WTC11 (cell line): ENCODE measurements around the gene KRT80. TPM values are rescaled to one million over a fixed set of nuclear protein-coding genes. Genes with fewer than 3 reads are reported as not detected.

Experiments
- ATAC-seq: fragments of 200-7000 bp; cut with Tn5 transposase; 2 replicates; pipeline ENCODE4 v1.10.0; 2021; ENCODE audit warnings: mild to moderate bottlenecking, moderate library complexity
- CTCF ChIA-PET: fragments of 300-600 bp; sonication (Branson Sonifier 250); formaldehyde crosslinking; loops from one replicate; lab custom pipeline; 2021; ENCODE audit warnings: antibody characterized with exemption; lab: Charles Lee
- POLR2A ChIA-PET: fragments of 350-600 bp; sonication (Branson Sonifier 250); formaldehyde crosslinking; loops from one replicate; lab custom pipeline; 2021; ENCODE audit warnings: antibody characterized with exemption; lab: Charles Lee
- DNase-seq: peaks from one replicate; pipeline ENCODE4 v3.0.0; 2021; ENCODE audit warnings: low spot score
- H3K27ac Mint-ChIP-seq: 2 replicates; pipeline ENCODE4 v1.8.0; 2021; ENCODE audit warnings: mixed read lengths
- H3K27me3 Mint-ChIP-seq: 2 replicates; pipeline ENCODE4 v1.8.0; 2021; ENCODE audit warnings: low read depth, mild to moderate bottlenecking, moderate library complexity, mixed read lengths
- H3K36me3 Mint-ChIP-seq: 2 replicates; pipeline ENCODE4 v1.8.0; 2021; ENCODE audit warnings: mixed read lengths
- H3K4me1 Mint-ChIP-seq: 2 replicates; pipeline ENCODE4 v1.8.0; 2022; ENCODE audit warnings: mixed read lengths
- H3K4me3 Mint-ChIP-seq: 2 replicates; pipeline ENCODE4 v1.8.0; 2021; ENCODE audit warnings: mild to moderate bottlenecking, moderate library complexity, mixed read lengths
- H3K9me3 Mint-ChIP-seq: 2 replicates; pipeline ENCODE4 v1.8.0; 2021; ENCODE audit warnings: mixed read lengths
- AR ChIP-seq: fragments of 250-450 bp; sonication (Bioruptor Pico); IDR thresholded peaks from 2 replicates; pipeline ENCODE4 v1.9.0; 2021; ENCODE audit warnings: mild to moderate bottlenecking
- ATF6 ChIP-seq: sonication (generic); formaldehyde crosslinking; IDR thresholded peaks from 2 replicates; pipeline ENCODE4 v1.8.1; 2023; ENCODE audit warnings: mild to moderate bottlenecking, missing genetic modification reagents
- CBFB ChIP-seq: sonication (generic); formaldehyde crosslinking; IDR thresholded peaks from 2 replicates; pipeline ENCODE4 v1.8.1; 2022; ENCODE audit warnings: mild to moderate bottlenecking, low read depth, missing genetic modification reagents
- ELF4 ChIP-seq: sonication (generic); formaldehyde crosslinking; IDR thresholded peaks from 2 replicates; pipeline ENCODE4 v1.8.1; 2022; ENCODE audit warnings: low read depth, mild to moderate bottlenecking, moderate library complexity, missing genetic modification reagents
- ERG ChIP-seq: fragments of 250-450 bp; sonication (Bioruptor Pico); IDR thresholded peaks from 2 replicates; pipeline ENCODE4 v1.8.0; 2021; ENCODE audit warnings: mild to moderate bottlenecking
- FOXP4 ChIP-seq: sonication (generic); formaldehyde crosslinking; IDR thresholded peaks from 2 replicates; pipeline ENCODE4 v1.8.0; 2022; ENCODE audit warnings: mild to moderate bottlenecking, missing genetic modification reagents
- IRF1 ChIP-seq: sonication (generic); formaldehyde crosslinking; IDR thresholded peaks from 2 replicates; pipeline ENCODE4 v1.8.0; 2023; ENCODE audit warnings: missing genetic modification reagents
- JUN ChIP-seq: sonication (generic); formaldehyde crosslinking; IDR thresholded peaks from 2 replicates; pipeline ENCODE4 v1.8.0; 2023; ENCODE audit warnings: mild to moderate bottlenecking, missing genetic modification reagents
- NR1H2 ChIP-seq: sonication (generic); formaldehyde crosslinking; IDR thresholded peaks from 2 replicates; pipeline ENCODE4 v1.9.0; 2021; ENCODE audit warnings: mild to moderate bottlenecking, moderate library complexity, missing genetic modification reagents
- NR2C2 ChIP-seq: sonication (generic); formaldehyde crosslinking; IDR thresholded peaks from 2 replicates; pipeline ENCODE4 v1.8.0; 2022; ENCODE audit warnings: mild to moderate bottlenecking, missing genetic modification reagents
- NR3C1 ChIP-seq: sonication (generic); formaldehyde crosslinking; conservative IDR thresholded peaks from 2 replicates; pipeline ENCODE4 v1.8.1; 2023; ENCODE audit warnings: low read depth, mild to moderate bottlenecking, missing genetic modification reagents
- RORB ChIP-seq: fragments of 250-450 bp; sonication (Bioruptor Pico); IDR thresholded peaks from 2 replicates; pipeline ENCODE4 v1.9.0; 2021; ENCODE audit warnings: mild to moderate bottlenecking
- TP53 ChIP-seq: sonication (generic); formaldehyde crosslinking; IDR thresholded peaks from 2 replicates; pipeline ENCODE4 v1.8.1; 2023; ENCODE audit warnings: mild to moderate bottlenecking, missing genetic modification reagents
- ZBTB43 ChIP-seq: sonication (generic); formaldehyde crosslinking; IDR thresholded peaks from 2 replicates; pipeline ENCODE4 v1.8.1; 2023; ENCODE audit warnings: mild to moderate bottlenecking, missing genetic modification reagents
- ZNF396 ChIP-seq: fragments of 250-450 bp; sonication (Bioruptor Pico); IDR thresholded peaks from 2 replicates; pipeline ENCODE4 v1.8.0; 2021; ENCODE audit warnings: mild to moderate bottlenecking, moderate library complexity, borderline replicate concordance
- ZNF416 ChIP-seq: fragments of 250-450 bp; sonication (Bioruptor Pico); IDR thresholded peaks from 2 replicates; pipeline ENCODE4 v1.9.0; 2021; ENCODE audit warnings: mild to moderate bottlenecking, inconsistent platforms
- ZNF423 ChIP-seq: fragments of 250-450 bp; sonication (Bioruptor Pico); IDR thresholded peaks from 2 replicates; pipeline ENCODE4 v2.1.2; 2022; ENCODE audit warnings: mild to moderate bottlenecking, moderate library complexity
- total RNA-seq: library from RNA; stranded (reverse); gene quantifications from 3 replicates; pipeline ENCODE4 v1.2.3, GENCODE V29; 2021
- TF ChIP-seq, protein P1 (sequence below): fragments of 250-450 bp; sonication (Bioruptor Pico); conservative IDR thresholded peaks from 2 replicates; pipeline ENCODE4 v1.9.0; 2021; ENCODE audit warnings: mild to moderate bottlenecking

The KRT80 gene
- total RNA-seq, 1 experiment from 2014 or later, result 0.11 TPM

DNA sequence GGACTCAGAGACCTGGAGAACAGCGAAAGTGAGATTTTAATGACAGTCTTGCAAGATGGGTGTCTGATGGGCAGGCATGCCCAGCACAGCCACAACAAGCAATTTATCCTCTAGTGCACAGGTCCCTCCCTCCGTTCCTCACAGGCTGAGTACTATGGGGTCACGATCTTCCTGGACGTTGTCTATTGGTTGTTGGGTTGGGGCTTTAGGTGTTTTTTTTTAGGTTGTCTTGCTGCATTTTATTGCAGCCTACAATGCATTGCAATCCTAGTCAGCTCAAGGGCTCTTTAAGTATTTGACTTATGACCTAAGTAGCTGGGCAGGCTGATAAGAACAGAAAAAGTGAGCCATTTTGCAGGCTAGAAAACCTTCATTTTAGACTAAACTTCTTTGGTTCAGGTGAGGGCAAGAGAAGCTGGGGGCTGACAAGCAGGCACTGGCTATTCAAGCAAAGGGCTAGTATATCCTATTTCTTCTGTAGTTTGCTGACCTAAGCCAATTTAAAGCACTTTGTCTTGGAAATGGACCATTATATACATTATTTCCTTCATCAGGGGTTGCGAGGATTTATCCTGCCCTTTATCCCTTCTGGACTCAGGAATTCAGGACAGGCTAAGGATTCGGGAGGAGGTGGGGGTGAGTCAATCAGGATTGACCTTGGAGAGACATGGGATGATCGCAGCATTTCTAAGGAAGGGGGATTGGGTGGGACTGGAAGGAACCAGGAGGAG is 47.3 kb upstream of the KRT80 start (continued):
- no peak for TF ChIP-seq AR (CRISPR knock-in tag)

DNA sequence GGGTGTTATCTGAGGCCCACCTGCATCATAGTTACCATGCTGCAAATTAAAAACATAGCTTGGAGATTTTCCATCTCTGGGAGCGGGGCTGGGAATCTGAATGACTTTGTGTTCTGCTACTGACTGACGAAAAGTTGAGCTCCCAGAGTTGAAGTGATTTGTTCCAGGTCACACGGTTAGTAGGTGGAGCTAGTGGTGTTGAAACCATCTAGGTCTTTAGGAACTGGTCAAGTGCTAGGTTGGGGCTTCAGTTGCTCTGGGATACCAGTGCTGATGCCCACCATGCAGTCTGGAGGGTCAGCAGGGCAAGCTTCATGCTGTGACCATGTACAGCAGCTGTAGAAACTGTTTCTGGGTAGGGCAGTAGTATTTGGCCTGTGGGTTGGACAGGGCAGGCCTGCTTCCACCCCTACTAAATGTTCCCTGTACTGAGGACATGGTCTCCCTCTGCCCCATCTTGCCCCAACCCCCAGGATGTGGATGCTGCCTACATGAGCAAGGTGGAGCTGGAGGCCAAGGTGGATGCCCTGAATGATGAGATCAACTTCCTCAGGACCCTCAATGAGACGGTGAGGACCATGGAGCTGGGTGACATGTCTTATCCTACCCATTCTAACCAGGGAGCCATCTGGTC is 46.5 kb upstream of the KRT80 start:
- H3K4me3 Mint-ChIP-seq, result no peak overlapping the region
- no peak for DNase-seq
- ChIA-PET POLR2A (interaction anchor here (0.7 to 0.9 kb wide), 2 partner anchors 31 to 103 kb away, joined by 3 to 6 read pairs; no protein-coding TSS in a partner anchor), CTCF (interaction anchor here (0.6 to 6.3 kb wide), 21 partner anchors 9 to 641 kb away, joined by 3 to 48 read pairs (median 5); no protein-coding TSS in a partner anchor)
- peaks cover 22% of the 10 kb centered on the region for H3K27me3 Mint-ChIP-seq
- TF ChIP-seq ZBTB43 (CRISPR knock-in tag), result no peak
- no peak for TF ChIP-seq CBFB (CRISPR knock-in tag)
- TF ChIP-seq JUN (CRISPR knock-in tag), result no peak
- no peak for TF ChIP-seq NR1H2 (CRISPR knock-in tag)
- TF ChIP-seq ZNF423 (CRISPR knock-in tag), result no peak
- TF ChIP-seq NR3C1 (CRISPR knock-in tag), result no peak
- TF ChIP-seq ELF4 (CRISPR knock-in tag), result no peak
- TF ChIP-seq FOXP4 (CRISPR knock-in tag), result no peak
- TF ChIP-seq, protein P1, sequence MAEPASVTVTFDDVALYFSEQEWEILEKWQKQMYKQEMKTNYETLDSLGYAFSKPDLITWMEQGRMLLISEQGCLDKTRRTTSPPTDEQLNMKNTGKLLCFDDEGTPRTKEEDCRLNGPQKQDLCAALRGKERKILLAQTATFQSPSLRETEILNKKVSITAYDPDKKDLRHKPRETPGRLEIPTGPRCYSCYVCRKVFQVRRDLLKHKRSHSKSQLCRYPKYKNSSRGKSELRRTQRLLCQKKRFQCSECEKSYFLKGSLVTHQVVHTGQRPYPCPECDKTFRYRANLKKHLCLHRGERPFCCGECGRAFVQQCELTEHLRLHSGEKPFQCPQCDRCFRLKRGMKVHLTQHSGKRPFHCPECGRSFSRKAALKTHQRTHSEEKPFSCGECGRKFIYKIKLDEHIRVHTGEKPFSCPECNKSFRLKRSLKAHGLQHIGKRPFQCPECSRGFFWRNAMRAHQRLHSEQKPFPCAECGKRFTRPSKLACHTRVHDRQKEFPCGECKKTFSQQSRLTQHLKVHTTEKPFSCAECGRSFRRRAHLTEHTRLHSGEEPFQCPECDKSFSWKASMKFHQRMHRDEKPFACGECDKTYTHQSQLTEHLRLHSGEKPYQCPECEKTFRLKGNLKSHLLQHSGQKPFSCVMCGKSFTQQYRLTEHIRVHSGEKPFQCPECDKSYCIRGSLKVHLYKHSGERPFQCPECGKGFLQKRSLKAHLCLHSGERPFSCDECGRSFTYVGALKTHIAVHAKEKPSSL (CRISPR knock-in tag), result no peak
- TF ChIP-seq IRF1, result no peak
- TF ChIP-seq ATF6 (CRISPR knock-in tag), result no peak
- TF ChIP-seq RORB (CRISPR knock-in tag), result no peak
- TF ChIP-seq ERG, result no peak
- no peak for TF ChIP-seq ZNF416
- no peak for TF ChIP-seq NR2C2
- TF ChIP-seq TP53 (CRISPR knock-in tag), result no peak
- no peak for TF ChIP-seq ZNF396 (CRISPR knock-in tag)
- no peaks in the 10 kb centered on the region for H3K36me3 Mint-ChIP-seq
- H3K9me3 Mint-ChIP-seq, result no peaks in the 10 kb centered on the region
- ATAC-seq, result no peak
- H3K27ac Mint-ChIP-seq, result no peak overlapping the region
- H3K4me1 Mint-ChIP-seq, result peaks cover 41% of the 10 kb centered on the region
